GM19099 (cell line): ENCODE results near the gene STYK1.

Experiments used
- POLR2A ChIP-seq: IDR thresholded peaks from 3 replicates; pipeline ENCODE4 v1.6.1; 2011; ENCODE audit warnings: low read depth; ENCODE audit not compliant: insufficient read length; ENCODE audit errors: extremely low read depth

Gene STYK1

DNA sequence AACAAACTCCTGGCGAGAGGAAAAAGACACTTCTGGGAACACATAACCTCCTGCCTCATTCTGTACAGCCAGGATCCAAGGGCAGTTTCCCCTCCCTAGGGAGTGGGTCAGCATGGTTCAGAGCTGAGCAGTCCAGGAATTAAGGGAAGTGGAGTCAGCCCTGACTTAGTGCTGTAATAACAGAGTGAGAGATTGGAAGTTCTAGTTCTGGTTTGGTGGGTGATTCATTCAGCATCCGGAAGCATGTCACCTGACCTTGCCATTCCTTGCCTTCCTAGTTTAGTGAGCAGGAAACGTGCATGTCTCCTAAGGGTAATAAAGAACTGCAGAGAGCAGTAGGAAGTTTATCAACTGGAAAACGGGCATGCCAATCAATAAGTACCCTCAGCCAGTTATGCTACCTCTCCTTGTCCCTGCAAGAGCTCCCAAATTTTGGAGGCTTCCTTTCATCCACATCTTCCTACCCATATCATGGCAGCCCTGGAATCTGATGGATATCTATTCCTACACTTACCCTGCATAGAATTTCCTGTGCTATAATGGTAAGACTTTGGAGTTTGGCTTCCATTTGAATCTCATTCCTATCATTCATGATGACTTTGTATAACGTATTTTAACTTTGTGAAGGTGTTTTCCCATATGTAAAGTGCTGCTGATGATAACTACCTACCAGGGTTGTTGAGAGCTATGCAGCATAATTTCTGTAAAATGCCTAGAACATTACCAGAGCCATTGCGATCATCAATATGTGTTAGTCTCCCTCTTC lies 31.9 kb downstream of the STYK1 start:
- TF ChIP-seq POLR2A: no peak

DNA sequence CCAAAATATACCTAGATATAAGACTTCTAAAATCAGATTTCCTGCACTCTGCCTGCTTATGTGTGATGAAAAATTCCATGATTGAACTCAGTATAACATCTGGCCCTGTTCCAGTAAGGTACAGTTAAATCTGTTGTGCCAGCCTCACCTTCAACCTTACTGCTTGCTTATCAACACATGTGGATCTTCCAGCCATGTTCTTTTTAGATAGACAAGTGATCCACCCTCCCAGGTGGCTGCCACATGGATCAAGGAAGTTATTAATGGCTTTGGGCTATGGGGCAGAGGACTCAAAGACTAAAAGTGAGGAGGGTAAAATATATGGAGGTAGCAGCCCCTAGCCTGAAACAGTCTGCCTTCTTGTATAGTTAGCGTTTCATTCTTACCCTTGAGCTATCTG lies 35.1 kb downstream of the STYK1 start:
- TF ChIP-seq POLR2A: no peak

DNA sequence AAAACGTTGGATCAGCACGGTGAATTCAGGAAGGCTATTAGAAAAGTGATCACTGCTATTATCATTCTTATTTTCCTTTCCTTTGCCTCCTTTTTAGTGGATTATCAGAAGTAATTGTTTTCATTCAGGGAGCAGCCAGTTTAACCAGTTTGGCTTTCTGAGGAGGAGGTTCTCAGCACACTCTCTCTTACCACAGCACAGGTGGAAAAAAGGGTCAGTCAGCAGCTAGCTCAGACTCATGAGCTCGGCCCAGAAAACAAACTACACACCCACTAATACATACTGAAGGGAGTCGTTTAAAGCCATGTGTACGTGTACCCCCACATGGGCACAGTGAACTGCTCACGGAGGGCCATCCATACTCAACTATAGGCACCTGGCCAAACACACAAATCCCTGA lies 37.2 kb downstream of the STYK1 start:
- TF ChIP-seq POLR2A: no peak

DNA sequence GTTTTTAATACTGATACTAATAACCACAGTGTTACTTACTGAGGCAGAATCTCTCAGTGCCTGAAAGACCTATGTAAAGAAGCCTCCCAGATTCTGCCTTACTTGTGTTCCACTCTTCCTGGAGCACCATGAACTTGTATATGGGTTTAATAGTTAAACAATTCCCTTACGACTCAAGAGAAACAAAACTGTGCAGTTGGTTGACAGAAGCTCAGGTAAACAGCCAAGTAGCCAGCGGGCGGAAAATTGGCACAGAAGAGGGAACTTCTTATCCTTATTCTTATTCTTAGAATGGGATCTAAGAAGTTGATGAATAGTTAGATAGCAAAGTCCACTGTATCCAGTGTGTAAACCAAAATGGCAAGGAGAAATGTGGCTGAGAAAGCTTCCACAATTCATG lies 37.7 kb downstream of the STYK1 start:
- no peak for TF ChIP-seq POLR2A

DNA sequence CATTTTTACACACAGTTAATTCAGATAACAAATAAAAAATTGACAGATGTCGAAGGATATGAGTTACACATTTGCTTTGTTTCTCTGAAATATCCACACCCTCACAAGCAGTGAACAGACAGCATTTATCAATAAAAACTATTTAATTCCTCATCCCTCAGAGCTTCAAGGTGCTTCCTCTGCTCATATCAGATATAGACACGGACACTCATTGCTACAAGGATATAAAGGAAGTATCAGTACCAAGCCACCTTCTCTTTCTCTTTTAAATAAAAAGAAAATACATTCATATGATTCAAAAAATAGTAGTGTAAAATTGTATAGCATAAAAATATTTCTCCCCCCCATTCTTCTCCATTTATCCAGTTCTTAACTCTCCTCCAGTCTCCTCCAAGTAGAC lies 38.5 kb downstream of the STYK1 start:
- no peak for TF ChIP-seq POLR2A

DNA sequence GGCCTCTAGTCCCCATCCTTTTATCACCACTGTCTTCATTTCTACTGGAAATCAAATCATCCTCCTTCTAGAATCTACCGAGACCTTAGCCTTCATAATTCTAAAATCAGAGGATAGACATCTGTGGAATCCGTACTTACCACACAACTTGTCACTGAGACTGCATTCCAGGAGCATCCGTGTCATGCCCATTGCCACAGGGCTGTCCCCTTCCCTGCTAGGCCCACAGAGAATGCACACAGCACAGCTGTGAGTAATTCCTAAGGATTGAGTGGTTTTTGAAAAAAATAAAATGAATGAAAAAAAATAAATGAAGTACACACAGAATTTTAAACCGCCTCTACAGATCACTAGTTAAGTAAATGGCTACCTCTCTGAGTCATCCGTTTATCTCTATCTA lies 39.4 kb downstream of the STYK1 start:
- no peak for TF ChIP-seq POLR2A

DNA sequence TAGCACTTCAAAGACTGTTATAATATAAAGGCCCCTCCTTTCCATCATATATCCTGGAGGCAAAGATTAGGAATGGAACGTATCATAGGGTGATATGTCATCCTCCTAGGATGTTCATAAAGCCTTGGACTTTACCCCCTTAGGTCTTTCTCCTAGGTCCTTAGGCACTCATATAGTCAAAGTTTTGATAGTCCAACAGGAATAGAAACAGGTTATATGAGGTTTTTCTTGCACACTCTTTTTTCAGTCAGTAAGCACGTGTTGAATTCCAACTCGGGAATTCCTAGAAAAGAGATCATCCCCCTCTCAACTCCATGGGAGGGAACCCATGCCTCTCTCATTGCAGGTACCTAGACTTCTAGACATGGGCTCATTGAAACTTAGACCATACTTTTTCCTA lies 40.3 kb downstream of the STYK1 start:
- no peak for TF ChIP-seq POLR2A

DNA sequence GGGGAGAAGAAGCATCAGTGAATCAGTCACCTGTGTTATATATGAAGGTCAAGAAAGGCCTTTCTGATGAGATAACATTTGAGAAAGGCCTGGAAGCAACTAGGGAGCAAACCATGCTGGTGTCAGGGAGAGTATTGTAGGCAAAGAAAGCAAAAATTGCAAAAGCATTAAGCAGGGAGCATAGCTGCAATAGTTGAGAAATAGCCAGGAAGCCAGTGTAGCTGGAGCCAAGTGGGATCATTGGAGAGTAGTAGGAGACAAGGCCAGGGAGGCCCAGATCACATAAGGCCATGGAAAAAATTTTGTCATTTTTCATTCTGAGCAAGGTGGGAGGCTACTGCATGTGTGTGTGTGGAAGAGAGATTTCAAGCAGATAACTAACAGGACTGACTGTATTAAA lies 41.6 kb downstream of the STYK1 start:
- TF ChIP-seq POLR2A: no peak

DNA sequence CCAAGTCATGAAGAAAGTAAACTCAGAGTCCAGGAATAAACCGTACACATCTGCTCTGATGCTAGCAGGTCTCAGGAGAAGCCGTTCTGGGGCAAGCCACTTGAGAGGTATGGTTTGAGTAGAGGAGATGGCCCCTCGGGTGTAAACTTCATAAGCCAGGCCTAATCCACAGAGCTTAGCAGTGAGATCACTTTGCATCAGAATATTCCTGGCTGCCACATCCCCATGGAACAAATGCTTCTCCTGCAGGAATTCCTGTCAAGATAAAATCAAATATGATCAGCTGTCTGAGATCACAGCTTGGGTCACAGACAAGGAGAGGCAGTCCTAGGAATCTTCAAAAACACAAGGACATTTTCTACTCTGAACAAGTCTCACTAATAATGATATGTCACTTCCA lies 49.2 kb downstream of the STYK1 start:
- TF ChIP-seq POLR2A: no peak

DNA sequence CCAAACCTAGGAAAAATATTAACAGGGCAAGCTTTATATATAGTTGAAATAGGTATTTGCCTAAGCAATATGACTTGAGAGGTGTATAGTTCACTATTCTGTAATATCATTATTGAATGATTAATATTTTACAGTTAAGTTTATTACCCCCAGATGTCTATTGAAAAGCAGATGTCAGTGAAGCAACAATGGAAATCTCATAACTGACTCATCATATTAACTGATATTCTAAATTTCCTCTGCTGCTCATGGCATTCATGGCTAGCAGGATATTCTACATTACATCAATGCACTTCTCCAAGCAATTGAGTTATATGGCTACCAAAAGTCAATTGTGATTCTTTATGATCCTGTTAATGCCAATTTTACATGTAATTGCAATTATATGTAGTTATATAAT lies 50.7 kb downstream of the STYK1 start:
- TF ChIP-seq POLR2A: no peak

DNA sequence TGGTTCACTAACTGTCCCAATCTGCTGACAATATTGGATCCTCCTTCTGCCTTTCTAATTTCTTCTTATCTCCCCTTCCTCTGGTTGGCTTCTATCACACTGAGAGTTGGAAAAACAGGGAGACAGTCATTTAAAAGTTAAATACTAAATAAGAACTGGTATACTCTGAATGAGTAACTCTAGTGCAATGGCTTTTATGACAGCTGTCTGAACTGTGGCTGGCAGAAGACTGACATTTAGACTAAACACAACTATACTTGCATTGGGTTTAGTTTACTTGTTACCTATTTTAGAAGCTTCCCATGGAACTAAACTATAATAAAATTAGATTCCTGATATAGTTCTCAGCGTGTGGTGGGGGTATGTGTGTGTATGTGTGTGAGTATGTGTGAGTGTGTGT lies 52.6 kb downstream of the STYK1 start:
- TF ChIP-seq POLR2A: no peak

DNA sequence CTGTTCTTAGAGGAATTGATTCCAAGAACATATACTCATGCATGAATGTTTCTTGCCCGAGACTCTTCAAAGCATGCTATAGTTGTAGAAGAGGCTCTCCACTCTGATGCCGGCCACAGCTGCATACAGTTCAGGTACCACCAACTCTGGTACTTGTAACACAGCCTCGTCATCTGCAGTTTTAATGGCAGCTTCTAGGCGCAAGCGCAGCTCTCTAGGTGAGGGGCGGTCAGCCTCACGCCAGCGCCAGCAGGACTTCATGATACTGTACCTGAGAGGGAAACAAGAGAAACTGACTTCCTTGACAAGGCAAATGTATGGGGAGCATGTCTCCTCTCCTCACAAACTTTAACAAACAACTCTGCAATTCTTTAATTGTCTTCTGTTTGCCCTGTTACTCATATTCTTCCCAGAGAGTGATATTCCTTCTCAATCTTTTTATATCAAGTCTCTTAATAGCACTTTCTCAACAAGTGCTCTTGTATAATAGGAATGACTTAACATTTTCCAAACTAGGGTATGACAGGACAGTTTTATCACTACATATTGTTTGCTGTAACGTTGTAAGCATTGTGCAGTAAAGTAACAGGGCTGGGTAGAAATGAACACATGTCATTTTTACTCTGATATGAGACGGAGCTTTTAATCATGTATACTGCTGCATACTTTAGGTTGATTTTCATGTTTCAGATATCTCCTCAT lies 53.6 kb downstream of the STYK1 start:
- TF ChIP-seq POLR2A: no peak

DNA sequence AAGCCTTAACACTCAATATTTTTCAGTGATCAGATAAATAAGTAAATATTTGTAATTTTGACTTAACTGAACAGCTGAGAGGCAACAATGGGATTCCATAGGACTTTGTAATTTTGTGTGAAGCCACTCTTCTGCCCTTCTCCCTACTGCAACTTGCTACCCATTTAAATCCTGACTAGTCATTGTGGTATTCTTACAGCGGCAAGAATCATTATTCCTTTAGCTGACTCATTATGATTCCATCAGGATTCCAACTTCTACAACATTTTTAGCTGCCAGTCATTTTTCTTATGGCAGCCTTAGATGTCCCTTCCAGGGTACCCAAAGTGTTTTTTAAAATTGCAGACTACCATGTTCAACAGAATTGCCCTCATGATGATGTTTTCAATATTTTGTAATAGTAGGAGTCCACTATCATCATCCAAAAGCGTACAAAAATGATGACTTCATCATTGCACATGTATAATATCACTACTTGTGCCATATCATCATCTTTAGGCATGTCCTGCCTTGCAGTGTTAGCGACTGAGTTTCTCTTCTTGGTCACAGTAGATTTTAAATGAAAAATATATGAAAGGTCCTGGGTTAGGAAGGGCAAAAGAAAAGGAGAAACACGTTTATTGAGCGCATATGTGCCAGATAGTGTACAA lies 55.4 kb downstream of the STYK1 start:
- TF ChIP-seq POLR2A: no peak

DNA sequence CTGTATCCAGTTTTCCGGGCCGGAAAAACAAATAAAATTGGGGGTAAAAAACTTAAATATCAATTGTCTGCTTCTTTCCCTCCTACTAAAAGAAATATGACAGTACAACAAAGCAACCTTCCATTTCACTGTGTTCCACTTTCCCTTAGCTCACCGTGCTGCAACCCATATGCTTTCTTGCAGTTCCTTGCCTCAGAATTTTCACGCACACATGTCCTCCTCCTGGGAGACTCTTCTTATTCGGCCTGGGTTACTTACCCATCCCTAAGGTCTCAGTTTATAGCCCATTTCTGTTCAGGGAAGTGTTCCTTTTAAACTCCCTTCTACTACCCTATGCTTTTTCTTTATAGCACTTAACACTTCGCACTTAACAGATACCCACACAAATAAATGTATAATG lies 56.0 kb downstream of the STYK1 start:
- no peak for TF ChIP-seq POLR2A

DNA sequence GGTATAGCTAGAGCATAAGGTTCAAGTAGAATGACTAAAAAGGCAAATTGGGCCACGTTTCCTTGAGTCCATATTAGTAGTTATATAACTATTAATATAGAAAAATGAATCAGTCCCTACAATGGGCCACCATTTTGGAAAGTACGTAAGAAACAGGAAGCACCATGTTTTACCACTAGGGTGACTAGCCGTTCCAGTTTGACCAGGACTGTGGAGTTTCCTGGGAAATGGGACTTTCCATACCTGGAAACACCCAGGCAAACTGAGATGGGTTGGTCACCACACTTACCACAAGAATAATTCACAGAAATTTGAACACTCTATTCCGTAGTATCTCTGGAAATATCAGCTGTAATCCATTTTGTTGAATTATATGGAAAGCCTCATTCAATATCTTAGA lies 58.3 kb downstream of the STYK1 start:
- TF ChIP-seq POLR2A: no peak

DNA sequence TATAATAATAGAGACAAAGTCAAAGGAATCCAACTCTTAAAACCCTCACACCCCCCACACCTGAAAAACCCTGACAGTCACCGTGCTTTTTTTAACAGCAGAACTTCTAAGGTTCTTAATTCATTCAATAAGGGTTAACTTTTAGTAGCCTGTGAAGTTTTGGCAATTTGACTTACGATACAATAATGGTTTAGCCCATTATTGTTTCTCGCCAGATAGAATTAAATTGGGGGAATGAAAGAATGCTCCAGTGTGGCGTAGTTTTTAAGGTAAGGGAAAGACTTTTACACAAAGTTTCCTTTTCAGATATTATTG lies 59.8 kb downstream of the STYK1 start:
- no peak for TF ChIP-seq POLR2A
